Thyroid gland (tissue), 4 donors: ENCODE data around the gene SPAAR.

ENCODE experiments used
- POLR2A ChIP-seq, 2 donors: fragments of 450-650 bp; IDR thresholded peaks; one replicate each; pipeline ENCODE4 v1.6.1; 2017; ENCODE audit warnings: antibody characterized with exemption in 2 of 2, mild to moderate bottlenecking in 2 of 2, moderate library complexity in 1 of 2
- TF ChIP-seq, protein P1 (sequence below), 6 experiments: fragments of 200-600 bp in 3 of 6; fragments of 450-650 bp in 3 of 6; sonication (generic) in 3 of 6; IDR thresholded peaks; one replicate each; pipeline ENCODE4 v1.5.1; 2016 to 2019; ENCODE audit warnings: antibody characterized with exemption in 6 of 6, mild to moderate bottlenecking in 2 of 6, inconsistent platforms in 1 of 6, moderate library complexity in 1 of 6

DNA sequence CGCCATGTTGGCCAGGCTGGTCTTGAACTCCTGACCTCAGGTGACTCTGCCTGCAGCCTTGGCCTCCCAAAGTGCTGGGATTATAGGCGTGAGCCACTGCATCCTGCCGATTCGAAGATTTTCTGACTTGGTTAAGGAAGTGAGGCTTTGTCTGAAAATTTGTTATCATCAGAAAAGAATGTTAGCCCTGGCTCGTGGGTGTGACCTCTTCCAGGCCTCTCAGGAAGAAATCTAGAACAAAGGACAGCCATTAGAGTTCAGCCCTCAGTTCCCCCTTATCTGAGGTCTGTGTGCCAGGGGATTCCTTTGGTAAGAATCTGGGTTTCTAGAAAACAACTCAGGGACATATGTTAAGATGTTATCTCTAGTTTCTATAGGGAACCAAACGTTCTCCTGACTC, 42.4 kb downstream of the SPAAR start:
- TF ChIP-seq, protein P1, sequence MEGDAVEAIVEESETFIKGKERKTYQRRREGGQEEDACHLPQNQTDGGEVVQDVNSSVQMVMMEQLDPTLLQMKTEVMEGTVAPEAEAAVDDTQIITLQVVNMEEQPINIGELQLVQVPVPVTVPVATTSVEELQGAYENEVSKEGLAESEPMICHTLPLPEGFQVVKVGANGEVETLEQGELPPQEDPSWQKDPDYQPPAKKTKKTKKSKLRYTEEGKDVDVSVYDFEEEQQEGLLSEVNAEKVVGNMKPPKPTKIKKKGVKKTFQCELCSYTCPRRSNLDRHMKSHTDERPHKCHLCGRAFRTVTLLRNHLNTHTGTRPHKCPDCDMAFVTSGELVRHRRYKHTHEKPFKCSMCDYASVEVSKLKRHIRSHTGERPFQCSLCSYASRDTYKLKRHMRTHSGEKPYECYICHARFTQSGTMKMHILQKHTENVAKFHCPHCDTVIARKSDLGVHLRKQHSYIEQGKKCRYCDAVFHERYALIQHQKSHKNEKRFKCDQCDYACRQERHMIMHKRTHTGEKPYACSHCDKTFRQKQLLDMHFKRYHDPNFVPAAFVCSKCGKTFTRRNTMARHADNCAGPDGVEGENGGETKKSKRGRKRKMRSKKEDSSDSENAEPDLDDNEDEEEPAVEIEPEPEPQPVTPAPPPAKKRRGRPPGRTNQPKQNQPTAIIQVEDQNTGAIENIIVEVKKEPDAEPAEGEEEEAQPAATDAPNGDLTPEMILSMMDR (IDR thresholded peaks at IDR 0.05) = no peak
- no peak for TF ChIP-seq POLR2A (IDR thresholded peaks at IDR 0.05)
